ENCODE results near the gene PEAR1.
"Not testable (repeated sequence)": the region's sequence is repeated elsewhere in the genome, so short reads cannot be mapped to it uniquely, and the experiment has no call there.

GRCh38 chr1:156926695-156927094 lies 33.2 kb downstream of the PEAR1 start:
- TF ChIP-seq BHLHE40 (IDR thresholded peaks at IDR 0.05; ENCODE audit: borderline replicate concordance); FOXK2 (IDR thresholded peaks at IDR 0.05); TARDBP (IDR thresholded peaks at IDR 0.05); SP1 (IDR thresholded peaks at IDR 0.05); CTBP1 (IDR thresholded peaks at IDR 0.05; ENCODE audit: borderline replicate concordance); SUZ12 (IDR thresholded peaks at IDR 0.05); FOXM1 (IDR thresholded peaks at IDR 0.05; ENCODE audit: borderline replicate concordance); ARNT (IDR thresholded peaks at IDR 0.05); PKNOX1 (IDR thresholded peaks at IDR 0.05); ZNF384 (IDR thresholded peaks at IDR 0.05); HDGF (IDR thresholded peaks at IDR 0.05; ENCODE audit: borderline replicate concordance); LEF1 (IDR thresholded peaks at IDR 0.05; ENCODE audit: borderline replicate concordance); FOXA1 (IDR thresholded peaks at IDR 0.05): not testable (repeated sequence)
